ENCODE measurements around the gene NHSL2.

- TF ChIP-seq CTCF (conservative IDR thresholded peaks at IDR 0.05; ENCODE audit: low read depth in 2 of 2) (no peak), EZH2 (IDR thresholded peaks at IDR 0.05; ENCODE audit: low read depth, unreplicated experiment) (no peak)
Observed at GRCh38 chrX:71885099-71885498, 25.5 kb upstream of the NHSL2 start.

Data from GM23338 (cell line).